SK-N-SH (cell line): ENCODE data around the gene ZNF484. TPM values are rescaled to one million over a fixed set of nuclear protein-coding genes. Genes with fewer than 3 reads are reported as not detected.
A peak's percentile ranks its signal among the peaks of the same experiment; 100 is the strongest.

Experiments
- CTCF ChIA-PET: fragments of 300-600, 350-600 bp; formaldehyde crosslinking; extraction: SDS; loops from one replicate; lab custom pipeline; 2021; lab: Yijun Ruan, JAX
- POLR2A ChIA-PET: fragments of 350-600 bp; sonication (Branson Sonifier 250); formaldehyde crosslinking; extraction: SDS; loops from one replicate; lab custom pipeline; 2020; ENCODE audit warnings: antibody characterized with exemption, inconsistent platforms; lab: Yijun Ruan, JAX
- DNase-seq: peaks from one replicate; pipeline ENCODE4 v3.0.0; 2012
- H2AFZ ChIP-seq: fragments of 200-600 bp; sonication (generic); 2 replicates; pipeline ENCODE4 v1.8.1; 2016; ENCODE audit warnings: antibody characterized with exemption, mild to moderate bottlenecking, low read depth
- H3F3A ChIP-seq: fragments of 200-600 bp; sonication (generic); replicated peaks from 2 replicates; pipeline ENCODE3; 2016; ENCODE audit warnings: antibody characterized with exemption, mild to moderate bottlenecking; ENCODE audit not compliant: insufficient read depth
- H3K27ac ChIP-seq, 2 experiments: fragments of 200-500 bp in 1 of 2; fragments of 200-600 bp in 1 of 2; sonication (Bioruptor generic) in 1 of 2; sonication (generic), shearing (Covaris generic) in 1 of 2; 2 replicates each; pipeline versions ENCODE4 v1.5.1 to v1.6.1; 2014 to 2016; ENCODE audit warnings: low read depth in 2 of 2, inconsistent platforms in 1 of 2, low read length in 1 of 2, mild to moderate bottlenecking in 1 of 2, mixed read lengths in 1 of 2
- H3K27me3 ChIP-seq: fragments of 200-600 bp; sonication (generic), shearing (Covaris generic); 2 replicates; pipeline ENCODE4 v1.6.1; 2016; ENCODE audit warnings: mixed run types; ENCODE audit not compliant: insufficient read depth
- H3K36me3 ChIP-seq, 2 experiments: fragments of 200-500 bp in 1 of 2; fragments of 200-600 bp in 1 of 2; sonication (Bioruptor generic) in 1 of 2; sonication (generic) in 1 of 2; replicated peaks in 1 of 2; 2 replicates each; pipeline versions ENCODE3 to v1.5.1; 2014 to 2016; ENCODE audit warnings: low read length in 1 of 2, mild to moderate bottlenecking in 1 of 2; ENCODE audit not compliant: insufficient read depth in 2 of 2, control insufficient read depth in 1 of 2
- H3K4me1 ChIP-seq, 2 experiments: fragments of 200-500 bp in 1 of 2; fragments of 200-600 bp in 1 of 2; sonication (Bioruptor generic) in 1 of 2; sonication (generic), shearing (Covaris generic) in 1 of 2; 2 replicates each; pipeline versions ENCODE4 v1.5.1 to v1.6.1; 2014 to 2016; ENCODE audit warnings: low read depth in 1 of 2, low read length in 1 of 2, mixed run types in 1 of 2; ENCODE audit not compliant: insufficient read depth in 2 of 2, control insufficient read depth in 1 of 2
- H3K4me2 ChIP-seq: fragments of 200-600 bp; sonication (generic), shearing (Covaris generic); 2 replicates; pipeline ENCODE4 v1.6.1; 2017; ENCODE audit warnings: mixed run types
- H3K4me3 ChIP-seq, 2 experiments: fragments of 200-500 bp in 1 of 2; fragments of 200-600 bp in 1 of 2; sonication (Bioruptor generic) in 1 of 2; sonication (generic), shearing (Covaris generic) in 1 of 2; 2 replicates each; pipeline versions ENCODE4 v1.5.1 to v1.8.1; 2014 to 2016; ENCODE audit warnings: low read depth in 2 of 2, inconsistent platforms in 1 of 2, low read length in 1 of 2, mild to moderate bottlenecking in 1 of 2, mixed read lengths in 1 of 2, moderate library complexity in 1 of 2
- H3K79me2 ChIP-seq: fragments of 200-600 bp; sonication (generic); 2 replicates; pipeline ENCODE4 v1.8.1; 2017; ENCODE audit warnings: mild to moderate bottlenecking; ENCODE audit not compliant: insufficient read depth
- H3K9ac ChIP-seq: fragments of 200-600 bp; sonication (generic); 2 replicates; pipeline ENCODE4 v1.6.1; 2017; ENCODE audit warnings: mixed run types
- H3K9me2 ChIP-seq: fragments of 200-600 bp; sonication (generic); 2 replicates; pipeline ENCODE4 v1.6.1; 2017; ENCODE audit warnings: mixed run types
- H3K9me3 ChIP-seq: fragments of 200-600 bp; sonication (generic); 2 replicates; pipeline ENCODE4 v1.6.1; 2017; ENCODE audit warnings: mixed run types, mild to moderate bottlenecking, moderate library complexity
- H4K20me1 ChIP-seq: fragments of 200-600 bp; sonication (generic); 2 replicates; pipeline ENCODE4 v1.6.1; 2017; ENCODE audit warnings: mild to moderate bottlenecking, mixed run types; ENCODE audit not compliant: insufficient read depth
- CHD2 ChIP-seq: fragments of 150-350 bp; IDR thresholded peaks from 2 replicates; pipeline ENCODE4 v1.6.1; 2018; ENCODE audit warnings: low read length; ENCODE audit not compliant: partially characterized antibody
- EP300 ChIP-seq, 2 experiments: IDR thresholded peaks; 2 replicates each; pipeline versions ENCODE4 v1.4.0 to v1.6.1; 2012; ENCODE audit warnings: borderline replicate concordance in 1 of 2, low read depth in 1 of 2, low read length in 1 of 2
- EZH2phosphoT487 ChIP-seq: fragments of 200-600 bp; sonication (generic); IDR thresholded peaks from 2 replicates; pipeline ENCODE4 v1.6.1; 2017; ENCODE audit warnings: low read depth, mixed run types, mild to moderate bottlenecking, antibody characterized with exemption, moderate library complexity, borderline replicate concordance
- GABPA ChIP-seq: IDR thresholded peaks from 2 replicates; pipeline ENCODE4 v1.4.0; 2012; ENCODE audit warnings: low read depth, mild to moderate bottlenecking
- NFIC ChIP-seq: IDR thresholded peaks from 2 replicates; pipeline ENCODE4 v1.4.0; 2012; ENCODE audit warnings: borderline replicate concordance
- RCOR1 ChIP-seq: fragments of 150-350 bp; IDR thresholded peaks from 2 replicates; pipeline ENCODE4 v1.6.1; 2017; ENCODE audit warnings: antibody characterized with exemption, low read length
- SMC3 ChIP-seq: IDR thresholded peaks from 2 replicates; pipeline ENCODE4 v1.6.1; 2012; ENCODE audit warnings: low read depth, low read length, improper control_type of control experiment
- TAF1 ChIP-seq: IDR thresholded peaks from 2 replicates; pipeline ENCODE4 v1.6.1; 2012; ENCODE audit warnings: low read depth, mild to moderate bottlenecking, low read length, moderate library complexity, borderline replicate concordance
- YY1 ChIP-seq: IDR thresholded peaks from 2 replicates; pipeline ENCODE4 v1.4.0; 2012; ENCODE audit warnings: low read depth, mild to moderate bottlenecking
- ZBTB33 ChIP-seq: IDR thresholded peaks from 2 replicates; pipeline ENCODE4 v1.4.0; 2012; ENCODE audit warnings: low read depth, borderline replicate concordance
- WGBS: methylation state at CpG from one replicate; pipeline ENCODE4 v1.1.6; 2017; ENCODE audit warnings: low lambda C conversion rate; 5-methylcytosine and 5-hydroxymethylcytosine counted together
- polyA plus RNA-seq, 3 experiments: library from polyadenylated mRNA; depleted of rRNA; stranded (reverse); fragments of >200 nt; gene quantifications; 2 replicates each; pipeline ENCODE4 v1.2.3, GENCODE V29; 2012
- TF ChIP-seq, protein P1 (sequence below): IDR thresholded peaks from 2 replicates; pipeline ENCODE4 v1.6.1; 2012; ENCODE audit warnings: mild to moderate bottlenecking, low read depth, low read length, moderate library complexity
- TF ChIP-seq, protein P2 (sequence below): fragments of 150-350 bp; IDR thresholded peaks from 2 replicates; pipeline ENCODE4 v1.6.1; 2017; ENCODE audit warnings: antibody characterized with exemption, low read length, low read depth, borderline replicate concordance

ZNF484 gene
- polyA plus RNA-seq, 1 of the 3 experiments (the other 2 are of a cell fraction) = 0.79 TPM

DNA sequence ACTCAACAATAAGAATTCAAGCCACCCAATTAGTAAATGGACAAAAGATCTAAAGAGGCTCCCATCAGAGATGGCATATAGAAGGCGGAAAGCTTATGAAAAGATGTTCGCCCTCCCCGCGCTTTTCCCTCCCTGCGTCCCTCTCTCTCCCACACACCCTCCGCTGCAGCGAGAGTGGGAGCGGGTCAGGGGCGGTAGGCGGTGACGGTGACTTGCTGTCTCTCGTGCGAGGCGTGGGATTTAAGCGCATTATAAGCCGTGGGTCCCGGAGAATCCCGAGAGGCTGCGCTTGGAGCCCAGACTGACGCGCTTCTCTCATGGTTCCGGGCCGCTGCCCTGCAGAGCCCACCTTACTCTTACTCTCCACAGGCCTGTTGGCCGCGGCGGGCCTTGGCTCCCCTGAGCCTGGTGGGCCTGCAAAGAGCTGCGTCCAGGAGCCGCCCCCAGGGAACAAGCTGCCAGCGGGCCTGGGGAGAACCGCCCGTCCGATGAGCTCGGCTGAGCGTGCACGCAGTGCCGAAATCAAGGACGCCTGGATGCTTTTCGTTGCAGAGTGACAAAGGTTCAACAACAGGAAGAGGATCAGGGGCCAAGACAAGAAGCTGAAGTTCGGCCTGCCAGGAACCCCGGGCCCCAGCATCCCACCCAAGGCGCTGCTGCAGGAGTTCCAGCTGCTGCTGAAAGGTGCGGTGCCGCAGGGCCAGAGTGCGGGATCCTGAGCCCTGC, 70.6 kb downstream of the ZNF484 start:
- H3K9me2 ChIP-seq = no peaks in the 10 kb centered on the region
- H3K9me3 ChIP-seq = no peaks in the 10 kb centered on the region
- 13% methylated on average over 12 of the region's 44 CpGs for WGBS
- H3K4me2 ChIP-seq = no peak overlapping the region; the same call in 1 of the 2 replicates
- no peaks in the 10 kb centered on the region for H3K36me3 ChIP-seq
- no peaks in the 10 kb centered on the region for H3F3A ChIP-seq
- peak; percentile 44 for DNase-seq
- no peaks in the 10 kb centered on the region for H3K79me2 ChIP-seq
- H3K27ac ChIP-seq = no peak overlapping the region
- no peaks in the 10 kb centered on the region; a peak in 1 of 4 replicates for H3K4me1 ChIP-seq
- H2AFZ ChIP-seq = 0 out of 2 replicates have a peak overlapping the region, but pooled peaks have one; percentile 3
- POLR2A ChIA-PET = no interaction called here
- TF ChIP-seq CHD2 (no peak), EZH2phosphoT487 (no peak), TAF1 (no peak), EP300 (IDR thresholded peaks at IDR 0.05; ENCODE audit: borderline replicate concordance in 1 of 2, low read depth in 1 of 2, low read length in 1 of 2) (no peak), ZBTB33 (no peak), NFIC (no peak), RCOR1 (no peak)
- TF ChIP-seq, protein P1, sequence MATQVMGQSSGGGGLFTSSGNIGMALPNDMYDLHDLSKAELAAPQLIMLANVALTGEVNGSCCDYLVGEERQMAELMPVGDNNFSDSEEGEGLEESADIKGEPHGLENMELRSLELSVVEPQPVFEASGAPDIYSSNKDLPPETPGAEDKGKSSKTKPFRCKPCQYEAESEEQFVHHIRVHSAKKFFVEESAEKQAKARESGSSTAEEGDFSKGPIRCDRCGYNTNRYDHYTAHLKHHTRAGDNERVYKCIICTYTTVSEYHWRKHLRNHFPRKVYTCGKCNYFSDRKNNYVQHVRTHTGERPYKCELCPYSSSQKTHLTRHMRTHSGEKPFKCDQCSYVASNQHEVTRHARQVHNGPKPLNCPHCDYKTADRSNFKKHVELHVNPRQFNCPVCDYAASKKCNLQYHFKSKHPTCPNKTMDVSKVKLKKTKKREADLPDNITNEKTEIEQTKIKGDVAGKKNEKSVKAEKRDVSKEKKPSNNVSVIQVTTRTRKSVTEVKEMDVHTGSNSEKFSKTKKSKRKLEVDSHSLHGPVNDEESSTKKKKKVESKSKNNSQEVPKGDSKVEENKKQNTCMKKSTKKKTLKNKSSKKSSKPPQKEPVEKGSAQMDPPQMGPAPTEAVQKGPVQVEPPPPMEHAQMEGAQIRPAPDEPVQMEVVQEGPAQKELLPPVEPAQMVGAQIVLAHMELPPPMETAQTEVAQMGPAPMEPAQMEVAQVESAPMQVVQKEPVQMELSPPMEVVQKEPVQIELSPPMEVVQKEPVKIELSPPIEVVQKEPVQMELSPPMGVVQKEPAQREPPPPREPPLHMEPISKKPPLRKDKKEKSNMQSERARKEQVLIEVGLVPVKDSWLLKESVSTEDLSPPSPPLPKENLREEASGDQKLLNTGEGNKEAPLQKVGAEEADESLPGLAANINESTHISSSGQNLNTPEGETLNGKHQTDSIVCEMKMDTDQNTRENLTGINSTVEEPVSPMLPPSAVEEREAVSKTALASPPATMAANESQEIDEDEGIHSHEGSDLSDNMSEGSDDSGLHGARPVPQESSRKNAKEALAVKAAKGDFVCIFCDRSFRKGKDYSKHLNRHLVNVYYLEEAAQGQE = no peak
- TF ChIP-seq, all 33 proteins: peak for 0
- peaks cover 65% of the 10 kb centered on the region for H3K27me3 ChIP-seq
- no peaks in the 10 kb centered on the region for H4K20me1 ChIP-seq
- CTCF ChIA-PET = no interaction called here
- H3K4me3 ChIP-seq = no peak overlapping the region
- no peak overlapping the region for H3K9ac ChIP-seq

- TF ChIP-seq GABPA (no peak), SMC3 (no peak), YY1 (no peak)
- TF ChIP-seq, protein P2, sequence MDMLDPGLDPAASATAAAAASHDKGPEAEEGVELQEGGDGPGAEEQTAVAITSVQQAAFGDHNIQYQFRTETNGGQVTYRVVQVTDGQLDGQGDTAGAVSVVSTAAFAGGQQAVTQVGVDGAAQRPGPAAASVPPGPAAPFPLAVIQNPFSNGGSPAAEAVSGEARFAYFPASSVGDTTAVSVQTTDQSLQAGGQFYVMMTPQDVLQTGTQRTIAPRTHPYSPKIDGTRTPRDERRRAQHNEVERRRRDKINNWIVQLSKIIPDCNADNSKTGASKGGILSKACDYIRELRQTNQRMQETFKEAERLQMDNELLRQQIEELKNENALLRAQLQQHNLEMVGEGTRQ = no peak
- H3K27me3 ChIP-seq = peaks cover 51% of the 10 kb centered on the region
- no peaks in the 10 kb centered on the region for H4K20me1 ChIP-seq
- H3K9ac ChIP-seq = no peak overlapping the region
- no peaks in the 10 kb centered on the region for H3K79me2 ChIP-seq
- ChIA-PET POLR2A (no interaction called here), CTCF (no interaction called here)
- no peaks in the 10 kb centered on the region; a peak in 1 of 4 replicates for H3K4me1 ChIP-seq
- H3K36me3 ChIP-seq = no peaks in the 10 kb centered on the region
- no peak overlapping the region for H2AFZ ChIP-seq
- no peak overlapping the region for H3K27ac ChIP-seq
- H3K9me3 ChIP-seq = no peaks in the 10 kb centered on the region
- no peaks in the 10 kb centered on the region for H3K9me2 ChIP-seq
- H3F3A ChIP-seq = no peaks in the 10 kb centered on the region
- no peak overlapping the region for H3K4me3 ChIP-seq
- H3K4me2 ChIP-seq = no peak overlapping the region
- DNase-seq = no peak
- WGBS = 59% methylated on average over 6 of the region's 6 CpGs
Measured at GRCh38 chr9:92804727-92805126, 73.1 kb downstream of the ZNF484 start.
